GM23248 (cell line): Measurements from ENCODE around the gene RARS1.

Experiments used
- EZH2 ChIP-seq: fragments of 200-600 bp; sonication (generic); IDR thresholded peaks from 2 replicates; pipeline ENCODE4 v1.6.1; 2018; ENCODE audit warnings: antibody characterized with exemption, mild to moderate bottlenecking; ENCODE audit not compliant: insufficient read depth, poor library complexity, severe bottlenecking
- EZH2phosphoT487 ChIP-seq: fragments of 200-600 bp; sonication (generic); IDR thresholded peaks from 2 replicates; pipeline ENCODE4 v1.6.1; 2018; ENCODE audit warnings: antibody characterized with exemption, moderate library complexity, mild to moderate bottlenecking, low read depth; ENCODE audit not compliant: insufficient read depth

DNA sequence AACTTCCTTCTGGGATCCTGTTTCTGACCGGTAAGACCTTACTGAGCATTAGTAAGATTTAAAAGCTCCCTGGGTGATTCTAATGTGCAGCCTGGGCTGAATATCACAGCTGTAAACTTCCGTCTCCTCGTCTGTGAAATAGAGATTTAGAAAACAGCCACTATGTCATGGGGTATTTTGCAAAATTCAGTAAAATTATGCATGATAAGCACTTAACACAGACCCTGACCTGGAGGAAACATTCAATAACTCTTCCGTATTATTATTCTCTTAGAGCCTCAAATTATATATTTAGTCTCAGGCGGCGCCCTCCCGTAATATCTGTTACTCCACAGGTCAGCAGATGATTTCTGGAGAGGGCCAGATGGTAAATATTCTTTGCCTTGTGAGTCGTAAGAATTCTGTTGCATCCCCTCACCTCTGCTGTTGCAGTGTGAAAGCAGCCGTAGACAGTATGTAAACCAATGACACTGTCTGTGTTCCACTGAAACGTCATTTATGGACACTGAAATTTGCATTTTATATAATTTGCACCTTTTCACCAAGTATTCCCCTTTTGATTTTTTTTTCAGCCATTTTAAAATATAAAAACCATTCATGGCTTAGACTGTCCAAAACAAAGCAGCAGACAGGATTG is 39.2 kb upstream of the RARS1 start:
- TF ChIP-seq EZH2phosphoT487 (no peak), EZH2 (no peak)
